ENCODE data around the gene LIN9.

GRCh38 chr1:226355016-226355415 is 46.1 kb upstream of the LIN9 start:
- no peak for TF ChIP-seq CTCF (IDR thresholded peaks at IDR 0.05; ENCODE audit: low read depth, low read length)
- TF ChIP-seq EZH2phosphoT487 (IDR thresholded peaks at IDR 0.05; ENCODE audit: low read depth): no peak
